GM21723 (cell line): ENCODE results near the gene SVOPL.
"Not testable (repeated sequence)": the region's sequence is repeated elsewhere in the genome, so short reads cannot be mapped to it uniquely, and the experiment has no call there.

ENCODE experiments used
- ATAC-seq: cut with Tn5 transposase; IDR thresholded peaks from one replicate; pipeline ENCODE4 v1.9.1; 2021; ENCODE audit warnings: mild to moderate bottlenecking, moderate library complexity; ENCODE audit not compliant: unreplicated experiment

The SVOPL gene, protein sequence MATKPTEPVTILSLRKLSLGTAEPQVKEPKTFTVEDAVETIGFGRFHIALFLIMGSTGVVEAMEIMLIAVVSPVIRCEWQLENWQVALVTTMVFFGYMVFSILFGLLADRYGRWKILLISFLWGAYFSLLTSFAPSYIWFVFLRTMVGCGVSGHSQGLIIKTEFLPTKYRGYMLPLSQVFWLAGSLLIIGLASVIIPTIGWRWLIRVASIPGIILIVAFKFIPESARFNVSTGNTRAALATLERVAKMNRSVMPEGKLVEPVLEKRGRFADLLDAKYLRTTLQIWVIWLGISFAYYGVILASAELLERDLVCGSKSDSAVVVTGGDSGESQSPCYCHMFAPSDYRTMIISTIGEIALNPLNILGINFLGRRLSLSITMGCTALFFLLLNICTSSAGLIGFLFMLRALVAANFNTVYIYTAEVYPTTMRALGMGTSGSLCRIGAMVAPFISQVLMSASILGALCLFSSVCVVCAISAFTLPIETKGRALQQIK

DNA sequence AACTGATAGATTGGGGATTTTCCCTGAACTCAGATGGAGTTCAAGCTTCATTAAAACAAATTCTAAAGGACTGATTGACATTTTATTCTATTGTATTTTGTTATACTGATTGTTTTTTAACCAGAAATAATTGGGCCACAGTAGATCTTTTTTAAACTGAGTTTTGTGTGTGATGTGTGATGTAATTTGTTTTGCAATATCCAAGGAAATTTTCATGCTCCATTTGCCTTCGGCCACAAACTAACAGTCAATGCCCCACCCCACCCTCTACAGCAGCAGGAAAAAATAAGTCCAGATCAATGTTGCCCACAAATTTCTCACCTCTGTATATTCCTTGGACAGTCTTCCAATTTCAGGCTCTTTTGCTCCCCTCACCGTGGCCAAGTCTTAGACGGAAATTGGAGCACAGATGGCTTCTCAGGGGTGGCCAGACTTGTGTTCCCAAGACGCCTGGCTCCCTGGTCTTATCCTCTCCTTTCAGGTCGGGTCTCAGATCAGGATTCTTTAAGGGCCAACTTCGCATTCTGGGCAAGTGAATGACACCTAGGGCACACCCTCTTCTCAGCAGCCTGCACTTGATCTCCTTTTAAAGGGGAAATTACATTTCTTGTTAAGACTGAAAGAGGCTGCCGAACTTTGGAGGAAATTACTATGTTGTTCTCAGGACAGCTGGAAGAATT, at the start of gene SVOPL:
Gene SVOPL (minus strand): TSS at position 506 of the 680 bp plus-strand sequence. CDS start 22,317 bp downstream, outside the sequence.
- ATAC-seq = no peak

DNA sequence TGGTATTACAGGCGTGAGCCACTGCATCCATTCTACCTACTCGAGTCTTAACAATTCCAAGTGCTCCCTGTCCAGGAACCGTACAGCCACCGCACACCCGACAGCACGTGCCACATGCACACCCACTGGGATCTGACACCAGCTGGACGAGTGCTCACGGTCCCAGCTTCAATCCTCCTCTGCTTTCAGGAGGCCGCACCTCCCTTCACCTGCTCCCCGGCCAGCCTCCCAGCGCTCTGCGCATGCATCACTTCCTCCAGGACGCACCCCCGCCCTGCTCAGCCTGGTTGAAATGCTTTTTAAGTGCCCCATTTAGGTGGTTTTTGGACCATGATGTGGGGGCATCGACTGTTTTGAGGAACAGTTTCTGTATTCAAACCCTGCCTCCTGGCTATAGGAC, 49.3 kb upstream of the SVOPL start:
- no peak for ATAC-seq

DNA sequence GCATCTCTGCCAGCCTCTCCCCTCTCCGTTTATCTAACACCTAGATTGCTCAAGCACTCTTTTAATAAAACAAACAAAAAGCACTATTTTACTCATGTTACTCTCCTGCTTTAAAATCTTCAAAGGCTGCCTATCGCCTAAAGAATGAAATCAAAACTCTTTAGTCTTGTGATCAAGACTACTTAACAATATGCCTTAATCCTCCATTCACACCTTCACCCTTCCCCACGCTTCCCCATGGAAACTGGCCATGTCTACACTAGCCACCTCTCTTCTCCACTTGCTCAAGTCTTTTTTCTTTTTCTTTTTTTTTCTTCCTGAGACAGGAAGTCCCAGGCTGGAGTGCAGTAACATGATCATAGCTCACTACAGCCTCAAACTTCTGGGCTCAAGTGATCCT, 48.8 kb upstream of the SVOPL start:
- ATAC-seq = no peak

DNA sequence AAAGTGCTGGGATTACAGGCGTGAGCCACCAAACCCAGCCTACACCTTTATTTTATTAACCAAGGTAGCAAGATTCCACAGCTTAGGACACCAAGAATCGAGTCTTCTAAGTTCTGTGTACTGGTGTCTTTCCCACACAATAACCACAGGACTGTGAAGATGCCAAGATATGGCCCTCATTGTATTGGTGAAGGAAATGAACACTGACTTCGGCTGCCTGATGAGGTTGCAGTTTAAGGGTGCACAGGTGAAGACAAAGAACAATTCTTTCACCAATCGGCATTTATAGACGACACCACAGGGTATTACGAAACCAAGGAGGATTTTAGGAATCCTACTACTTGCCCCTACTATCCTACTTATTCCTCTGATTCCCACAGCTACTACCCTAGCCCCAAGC, 47.5 kb upstream of the SVOPL start:
- no peak for ATAC-seq

DNA sequence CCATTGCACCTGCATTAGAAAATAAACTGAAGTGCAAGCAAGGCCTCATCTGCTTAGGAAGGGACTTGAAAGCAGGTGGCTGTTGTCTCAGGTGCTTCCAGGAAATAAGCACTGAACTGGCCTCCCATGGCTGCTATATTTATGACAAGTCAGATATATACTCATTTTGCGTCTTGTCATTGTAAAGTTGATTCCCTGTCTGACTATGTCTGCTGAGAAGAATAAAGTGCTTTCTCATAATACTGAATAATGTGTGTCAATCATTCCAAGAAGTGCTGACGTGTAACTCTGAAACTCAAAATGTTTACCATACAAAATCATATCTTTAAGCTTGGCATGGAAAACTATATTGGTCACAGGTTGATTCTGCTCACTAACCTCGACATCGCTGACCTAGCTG, 44.9 kb upstream of the SVOPL start:
- no peak for ATAC-seq

DNA sequence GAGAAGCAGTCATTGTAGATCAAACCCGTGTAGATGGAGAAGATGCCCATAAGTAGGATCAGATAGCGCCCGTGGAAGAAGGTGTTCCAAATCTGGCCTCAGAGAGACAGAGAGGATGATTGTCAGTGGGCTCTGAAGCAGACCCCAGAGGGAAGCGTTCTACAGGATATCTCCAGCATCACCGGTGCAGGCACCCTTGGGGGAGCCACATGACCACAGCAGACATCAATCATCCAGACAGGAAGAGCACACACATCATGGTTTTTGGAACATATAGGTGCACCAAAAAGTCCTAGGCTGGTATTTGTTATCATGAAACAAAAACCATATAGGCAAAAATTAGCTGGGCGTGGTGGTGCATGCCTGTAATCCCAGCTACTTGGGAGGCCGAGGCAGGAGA, 44.0 kb upstream of the SVOPL start:
- no peak for ATAC-seq

DNA sequence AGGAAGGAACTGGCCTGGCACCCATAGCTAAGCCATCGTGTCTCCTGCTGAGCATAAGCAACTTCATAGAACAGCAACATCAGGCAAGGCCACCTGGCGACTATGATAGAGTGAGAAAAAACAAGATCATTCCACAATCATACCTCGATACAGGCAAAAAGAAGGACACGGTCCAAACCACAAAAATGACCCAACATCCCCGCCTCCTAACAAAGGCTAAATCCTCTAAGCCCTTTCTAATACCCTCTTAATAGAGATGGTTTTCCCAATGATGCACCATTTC, 40.2 kb upstream of the SVOPL start:
- ATAC-seq = no peak

DNA sequence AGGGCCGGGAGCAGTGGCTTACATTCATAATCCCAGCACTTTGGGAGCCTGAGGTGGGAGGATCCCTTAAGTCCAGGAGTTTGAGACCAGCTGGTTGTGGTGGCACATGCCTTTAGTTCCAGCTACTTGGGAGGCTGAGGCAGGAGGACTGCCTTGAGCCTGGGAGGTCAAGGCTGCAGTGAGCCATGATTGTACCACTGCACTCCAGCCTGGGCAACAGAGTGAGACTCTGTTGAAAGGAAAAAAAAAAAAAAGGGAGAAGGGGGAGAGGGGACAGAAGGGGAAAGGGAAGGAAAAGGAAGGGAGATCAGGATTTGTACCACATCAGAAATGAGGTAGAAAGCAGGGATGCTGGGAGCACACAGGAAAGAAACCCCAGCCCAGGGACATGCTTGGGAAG, 38.7 kb upstream of the SVOPL start:
- no peak for ATAC-seq

DNA sequence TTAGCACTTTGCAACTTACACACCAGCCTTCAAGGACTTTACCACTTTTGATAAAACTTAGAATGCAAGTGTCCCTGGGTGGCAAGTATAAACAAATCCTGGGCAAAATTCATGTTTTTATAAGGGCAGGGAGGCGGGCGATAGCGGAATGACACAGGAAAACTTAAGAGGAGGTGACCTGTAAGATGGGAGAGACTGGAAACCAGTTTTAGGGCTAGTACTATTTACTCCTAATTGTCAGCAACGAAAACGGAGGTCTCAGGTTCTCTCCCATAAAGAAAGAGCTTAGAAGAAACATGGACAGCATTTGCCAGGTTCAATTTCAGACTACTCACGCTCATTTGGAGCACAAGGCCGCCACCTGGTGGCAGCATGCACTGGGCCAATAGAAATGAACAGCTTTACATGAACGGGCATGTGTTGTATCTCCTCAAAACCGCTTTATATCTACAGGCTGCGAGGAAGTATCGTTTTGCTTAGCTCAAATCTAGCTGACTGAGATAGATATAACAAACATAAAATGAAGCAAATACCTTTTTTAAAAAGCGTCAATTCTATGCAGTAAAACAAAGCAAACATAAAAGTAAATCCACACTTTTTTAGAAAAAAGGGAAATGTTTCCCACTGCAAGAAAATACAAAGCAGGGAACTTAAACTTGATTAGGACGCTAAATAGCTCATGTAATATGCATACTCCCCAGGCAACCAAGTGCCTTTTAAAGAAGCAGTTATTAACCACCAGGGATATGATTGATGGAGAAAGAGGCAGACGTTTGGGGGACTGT, 37.6 kb upstream of the SVOPL start:
- peak; percentile 87 for ATAC-seq

DNA sequence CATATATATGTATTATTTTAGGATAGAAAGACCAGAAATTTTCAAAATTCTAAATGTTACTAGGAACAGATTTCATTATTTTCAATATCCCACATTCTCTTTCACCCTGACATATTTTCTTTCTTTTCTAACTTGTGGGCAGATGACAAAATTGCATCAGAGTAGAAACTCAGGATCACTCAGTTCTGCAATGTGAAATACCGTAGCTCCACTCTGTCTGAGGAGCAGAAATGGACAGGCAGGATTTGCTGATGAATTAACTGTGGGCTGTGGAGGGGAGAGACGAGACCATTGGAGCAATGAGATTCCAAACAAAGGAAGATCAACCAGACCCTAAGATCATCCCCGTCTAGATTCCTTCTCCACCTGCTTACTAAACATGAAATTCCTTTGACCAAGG, 37.0 kb upstream of the SVOPL start:
- no peak for ATAC-seq

DNA sequence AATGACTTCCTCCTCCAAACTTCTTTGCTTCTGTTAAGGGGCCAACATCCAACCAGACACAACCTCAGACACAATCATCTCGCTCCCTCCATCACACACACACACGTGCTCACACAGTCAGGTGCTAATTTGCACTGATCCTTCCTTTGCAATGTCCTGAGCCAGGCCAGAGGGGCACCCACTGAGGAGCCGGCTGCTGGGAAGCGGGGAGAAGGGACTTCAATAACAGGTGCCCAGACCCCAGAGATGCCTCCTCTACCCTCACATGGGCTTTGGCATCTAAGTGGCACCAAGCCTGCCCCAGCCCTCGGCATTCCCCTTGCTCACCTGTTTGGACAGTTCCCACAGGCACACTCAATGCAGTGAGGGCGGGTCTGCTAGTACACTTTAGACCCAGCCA, 34.2 kb upstream of the SVOPL start:
- no peak for ATAC-seq

DNA sequence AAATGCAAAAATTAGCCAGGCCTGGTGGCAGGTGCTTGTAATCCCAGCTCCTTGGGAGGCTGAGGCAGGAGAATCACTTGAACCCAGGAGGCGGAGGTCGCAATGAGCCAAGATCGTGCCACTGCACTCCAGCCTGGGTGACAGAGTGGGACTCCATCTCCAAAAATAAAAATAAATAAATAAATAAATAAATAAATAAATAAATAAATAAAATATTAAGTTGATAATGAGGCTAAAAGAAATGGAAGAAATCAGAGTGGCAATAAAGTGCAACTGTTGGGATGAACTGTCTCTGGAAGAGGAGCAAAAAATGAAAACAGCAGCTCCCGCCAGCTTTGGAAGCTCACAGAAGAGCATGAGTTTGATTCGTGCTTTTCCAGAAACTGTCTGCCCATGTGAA, 30.6 kb upstream of the SVOPL start:
- not testable (repeated sequence) for ATAC-seq

DNA sequence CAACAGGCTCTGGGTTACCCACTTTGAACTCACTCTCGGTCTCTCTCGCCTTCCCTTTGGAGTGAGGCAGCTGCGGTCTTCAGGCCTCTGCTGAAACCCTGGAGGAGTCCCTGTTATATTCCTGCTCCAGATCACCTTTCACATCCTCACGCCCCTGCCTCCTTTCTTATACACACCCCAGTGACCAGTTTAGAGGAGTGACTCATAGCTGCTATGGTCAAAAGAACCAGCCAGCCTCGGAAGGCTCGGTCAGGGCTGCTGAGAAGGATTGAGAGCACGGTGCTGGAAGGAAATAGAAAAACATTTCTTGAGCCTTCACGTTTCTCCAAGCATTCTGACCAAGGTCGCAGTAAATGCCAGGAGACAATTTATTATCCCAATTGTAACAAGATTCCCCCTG, 28.3 kb upstream of the SVOPL start:
- ATAC-seq = no peak

DNA sequence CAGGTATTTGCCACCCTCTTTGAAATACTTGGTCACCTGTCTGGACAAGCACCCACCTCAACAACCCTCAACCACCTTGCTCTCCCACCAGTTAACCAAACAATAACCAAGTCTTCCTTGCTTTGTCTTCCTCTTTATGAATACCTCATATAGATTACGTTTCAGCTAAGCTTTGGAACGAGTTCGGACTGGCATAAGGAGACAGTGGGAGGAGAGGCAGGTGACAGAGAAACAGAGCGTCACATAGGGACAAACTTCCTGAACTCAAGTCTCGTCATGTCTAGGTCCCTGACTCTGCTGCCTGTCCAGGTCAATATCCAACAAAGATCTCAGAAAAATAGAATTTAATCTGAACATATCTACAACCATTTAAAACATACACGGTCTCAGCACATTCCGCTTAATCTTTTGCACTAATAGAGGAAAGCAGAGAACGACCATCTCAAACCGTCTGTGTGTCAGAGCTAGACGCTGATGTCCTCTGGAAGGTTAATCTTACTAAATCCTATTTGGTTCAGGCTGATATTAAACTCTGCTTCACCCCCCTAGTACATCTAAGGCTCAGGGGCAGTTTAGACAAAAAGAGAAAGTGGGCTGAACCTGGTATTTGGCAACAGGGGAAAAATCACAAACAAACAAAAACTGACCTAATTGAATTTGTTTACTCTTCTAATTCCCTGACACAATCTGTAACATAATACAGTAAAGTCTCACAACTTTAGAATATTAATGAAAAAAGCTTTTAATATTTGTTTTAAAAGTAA, 26.4 kb upstream of the SVOPL start:
- ATAC-seq = no peak

DNA sequence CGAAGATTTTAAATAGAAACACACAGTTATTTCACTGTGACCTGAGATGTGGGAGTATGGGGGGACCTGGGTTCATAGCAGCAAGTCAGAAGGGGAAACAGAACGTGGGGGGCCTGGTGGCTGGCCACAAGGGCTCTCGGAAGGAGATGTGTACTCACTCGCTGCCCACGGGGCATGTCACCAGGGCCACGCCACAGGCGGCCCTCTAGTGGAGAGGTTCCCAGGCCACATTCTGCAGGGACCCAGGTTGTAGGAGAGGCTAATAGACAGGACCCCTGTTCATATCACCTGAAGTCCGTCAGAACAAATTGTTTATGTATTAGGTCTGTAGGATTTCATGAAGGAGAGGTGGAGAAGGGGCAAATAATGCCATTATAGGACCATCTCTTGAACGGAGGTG, 25.1 kb upstream of the SVOPL start:
- ATAC-seq = no peak

DNA sequence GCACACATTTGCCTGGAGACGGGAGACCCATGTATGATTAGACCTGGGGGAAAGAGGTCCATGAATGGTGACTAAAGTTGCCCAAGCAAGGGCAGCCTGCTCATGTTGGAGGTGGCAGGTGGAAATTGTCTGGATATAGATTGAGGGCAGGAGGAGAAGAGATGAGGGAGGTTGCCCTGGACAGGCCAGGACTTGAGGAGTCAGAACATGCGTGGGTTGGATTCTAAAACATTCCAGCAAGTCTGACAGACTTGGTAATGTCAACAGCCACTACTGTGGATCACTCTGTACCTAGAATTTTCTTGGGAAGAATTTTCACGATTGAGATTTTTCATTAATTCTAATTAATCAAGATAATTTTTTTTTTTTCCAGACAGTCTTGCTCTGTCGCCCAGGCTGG, 19.1 kb upstream of the SVOPL start:
- no peak for ATAC-seq

DNA sequence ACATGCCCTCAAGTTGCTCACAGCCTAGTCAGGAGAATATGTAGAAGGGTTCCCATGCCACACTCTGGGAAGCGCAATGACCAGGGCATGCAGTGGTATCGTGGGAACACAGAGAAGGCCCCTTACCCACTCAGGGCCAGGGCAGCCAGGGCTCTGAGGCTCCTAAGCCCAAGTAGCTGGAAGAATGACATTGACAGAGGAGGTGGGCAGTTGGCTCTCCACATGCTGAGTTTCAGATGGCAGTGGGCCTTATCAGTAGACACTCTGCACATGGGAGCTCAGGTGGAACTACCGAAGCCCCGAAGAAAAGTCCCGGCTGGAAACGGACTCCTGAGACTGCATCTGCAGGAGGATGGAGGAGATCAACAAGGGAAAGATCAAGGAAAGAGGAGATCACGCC, 15.7 kb upstream of the SVOPL start:
- ATAC-seq = no peak

DNA sequence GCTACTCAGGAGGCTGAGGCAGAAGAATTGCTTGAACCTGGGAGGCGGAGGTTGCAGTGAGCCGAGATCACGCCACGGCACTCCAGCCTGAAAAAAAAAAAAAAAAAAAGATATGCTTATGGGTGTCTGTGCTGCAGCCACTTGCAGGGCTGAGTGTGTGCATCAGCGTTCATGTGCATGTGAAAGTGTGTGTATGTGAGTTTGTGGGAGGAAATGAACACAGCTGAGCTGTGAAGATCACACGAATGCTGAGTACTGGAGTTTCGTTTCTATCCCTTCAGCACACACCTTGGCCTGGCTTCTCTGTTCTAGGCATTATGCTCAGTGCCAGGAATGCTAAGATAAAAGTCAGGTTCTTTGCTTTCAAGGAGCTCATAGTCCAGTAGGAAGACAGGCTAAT, 12.0 kb upstream of the SVOPL start:
- no peak for ATAC-seq

DNA sequence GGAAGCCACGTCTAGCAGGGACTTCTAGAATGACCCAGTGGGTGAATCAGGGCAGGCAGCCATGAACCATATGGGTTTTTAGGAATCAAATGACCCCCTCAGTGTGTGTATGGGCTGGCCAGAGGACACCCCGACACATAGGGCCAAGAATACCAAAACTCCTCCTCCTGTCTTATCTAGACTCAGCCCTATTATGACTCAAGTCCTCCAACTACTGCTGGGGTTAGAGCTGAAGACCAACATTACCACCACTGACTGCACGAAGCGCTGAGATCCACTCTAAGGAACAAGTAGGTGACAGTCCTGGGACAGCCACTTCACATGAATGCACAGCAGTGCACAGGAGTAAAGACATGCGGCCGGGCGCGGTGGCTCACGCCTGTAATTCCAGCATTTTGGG, 11.5 kb upstream of the SVOPL start:
- no peak for ATAC-seq

DNA sequence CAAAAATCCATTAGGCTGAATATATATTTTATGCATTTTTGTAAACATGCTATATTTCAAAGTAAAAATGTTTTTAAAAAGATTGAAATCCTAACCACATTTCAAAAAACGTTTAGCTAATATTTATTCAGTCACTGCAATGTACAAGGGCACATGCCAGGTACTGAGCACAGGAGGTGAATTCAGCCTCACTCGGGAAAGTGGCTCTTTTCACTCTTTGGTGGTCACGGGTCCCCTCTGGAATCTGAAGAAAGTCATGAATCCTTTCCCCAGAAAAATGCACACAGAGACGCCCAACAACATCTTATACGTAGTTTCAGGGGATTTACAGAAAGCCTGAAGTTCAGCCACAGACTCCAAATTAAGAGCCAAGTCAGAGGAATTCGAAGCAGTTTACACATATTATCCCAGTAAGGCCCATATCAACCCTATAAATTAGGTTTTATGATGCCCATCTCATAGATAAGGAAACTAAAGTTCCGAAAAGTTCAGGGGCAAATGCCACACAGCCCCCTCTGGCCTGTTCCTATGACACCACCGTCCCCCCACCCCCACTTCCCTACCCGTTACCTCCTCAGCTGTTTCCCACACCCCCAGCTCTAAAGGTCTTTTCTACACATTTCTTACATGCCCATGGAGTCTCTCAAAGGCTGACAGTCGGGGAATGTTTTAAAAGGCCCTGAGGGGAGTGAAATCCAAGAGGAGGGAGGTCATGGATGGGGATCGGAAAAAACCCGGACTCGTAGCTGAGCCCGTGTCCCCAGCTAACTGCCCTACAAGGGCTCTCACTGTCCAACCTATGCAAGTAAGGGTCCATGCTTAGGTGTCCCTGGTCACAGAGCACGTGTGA, 9.6 kb upstream of the SVOPL start:
- no peak for ATAC-seq
